Right lobe of liver (tissue), 4 donors: ENCODE data around the gene C3orf20.

Experiments used
- CTCF ChIP-seq, 4 donors: fragments of 200-600 bp in 3 of 4; fragments of 450-650 bp in 1 of 4; IDR thresholded peaks; one replicate each; pipeline versions ENCODE4 v1.5.1 to v1.8.0; 2016 to 2022; ENCODE audit warnings: antibody characterized with exemption in 4 of 4, mild to moderate bottlenecking in 2 of 4
- POLR2A ChIP-seq: fragments of 450-650 bp; IDR thresholded peaks from one replicate; pipeline ENCODE4 v1.6.1; 2017; ENCODE audit warnings: antibody characterized with exemption, mild to moderate bottlenecking
- donor health status: DM: no; HTN: no; CAD: no.
- donor health status: DM: no; HTN: no; CAD: no.
- donor health status: DM: no; HTN: yes; CAD: no.

GRCh38 chr3:14814411-14814871 lies 139.5 kb downstream of the C3orf20 start:
- TF ChIP-seq CTCF (IDR thresholded peaks at IDR 0.05): peak in 2 of 4 donors; percentile 21 to 24
- TF ChIP-seq POLR2A: no peak
